Embryonic facial prominence (tissue), 1 donor: ENCODE measurements around the gene SCGB1C2.

Experiments used
- DNase-seq: peaks from one replicate; pipeline ENCODE4 v3.0.0-alpha.2; 2016; ENCODE audit errors: extremely low spot score

SCGB1C2 gene

GRCh38 chr17:171871-172270, 34.5 kb downstream of the SCGB1C2 start:
- DNase-seq: no peak

- no peak for DNase-seq
These were observed 35.0 kb downstream of the SCGB1C2 start for GRCh38 chr17:172401-172800.

DNA sequence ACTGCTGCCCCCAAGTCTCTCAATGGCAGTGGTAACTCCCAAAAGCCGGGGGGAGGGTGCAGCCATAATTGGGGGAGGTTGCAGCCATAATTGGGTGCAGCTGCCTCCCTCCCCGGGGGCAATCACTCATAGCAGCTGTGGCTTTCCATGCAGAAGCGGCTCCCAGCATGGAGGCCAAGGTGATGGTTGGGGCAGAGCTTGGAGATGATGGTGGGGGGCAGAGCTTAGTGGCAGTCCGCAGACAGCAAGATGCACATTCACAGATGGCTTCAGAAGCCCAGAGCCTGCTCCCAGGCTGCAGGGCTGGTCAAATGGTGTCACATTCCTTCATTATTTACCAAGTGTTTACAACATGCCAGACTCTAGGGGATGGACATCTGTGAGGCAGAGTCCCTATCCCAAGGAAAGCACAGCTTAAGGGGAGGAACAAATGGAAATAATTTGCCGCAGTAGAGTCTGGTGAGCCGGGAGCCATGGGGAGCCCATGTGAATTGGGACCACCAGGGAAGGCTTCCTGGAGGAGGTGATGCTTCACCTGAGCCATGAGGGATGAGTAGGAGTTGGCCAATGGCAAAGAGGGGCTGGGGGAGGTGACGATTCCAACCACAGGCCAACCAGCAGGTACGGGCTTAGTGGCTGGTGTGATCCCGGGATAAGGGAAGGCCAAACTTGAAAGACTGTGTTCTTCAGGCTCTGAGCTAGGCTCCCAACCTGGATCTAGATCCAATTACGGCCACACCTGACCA, 36.0 kb downstream of the SCGB1C2 start:
- no peak for DNase-seq

GRCh38 chr17:177155-177554, 39.8 kb downstream of the SCGB1C2 start:
- DNase-seq: no peak

- DNase-seq: no peak
These were observed 40.4 kb downstream of the SCGB1C2 start for GRCh38 chr17:177762-178161.

GRCh38 chr17:178292-179065, 41.1 kb downstream of the SCGB1C2 start:
- DNase-seq: no peak

DNA sequence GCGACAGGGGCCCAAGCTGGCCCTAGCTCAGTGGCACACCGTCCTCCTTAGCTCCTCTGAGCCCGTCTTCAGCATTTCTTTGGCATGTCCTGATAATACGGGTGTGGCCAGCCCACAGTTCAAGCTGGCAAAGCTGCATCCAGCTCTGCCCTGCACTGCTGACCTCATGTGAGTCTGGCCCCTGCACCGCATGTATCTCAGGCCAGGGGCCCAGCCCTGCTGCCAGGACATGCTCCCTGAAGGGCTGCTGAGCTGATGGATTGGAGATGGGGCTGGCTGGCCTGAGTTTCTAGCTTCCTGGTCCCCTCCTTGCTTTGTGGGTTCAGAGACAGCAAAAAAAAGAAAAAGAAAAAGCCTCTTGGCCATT, 41.7 kb downstream of the SCGB1C2 start:
- no peak for DNase-seq

DNA sequence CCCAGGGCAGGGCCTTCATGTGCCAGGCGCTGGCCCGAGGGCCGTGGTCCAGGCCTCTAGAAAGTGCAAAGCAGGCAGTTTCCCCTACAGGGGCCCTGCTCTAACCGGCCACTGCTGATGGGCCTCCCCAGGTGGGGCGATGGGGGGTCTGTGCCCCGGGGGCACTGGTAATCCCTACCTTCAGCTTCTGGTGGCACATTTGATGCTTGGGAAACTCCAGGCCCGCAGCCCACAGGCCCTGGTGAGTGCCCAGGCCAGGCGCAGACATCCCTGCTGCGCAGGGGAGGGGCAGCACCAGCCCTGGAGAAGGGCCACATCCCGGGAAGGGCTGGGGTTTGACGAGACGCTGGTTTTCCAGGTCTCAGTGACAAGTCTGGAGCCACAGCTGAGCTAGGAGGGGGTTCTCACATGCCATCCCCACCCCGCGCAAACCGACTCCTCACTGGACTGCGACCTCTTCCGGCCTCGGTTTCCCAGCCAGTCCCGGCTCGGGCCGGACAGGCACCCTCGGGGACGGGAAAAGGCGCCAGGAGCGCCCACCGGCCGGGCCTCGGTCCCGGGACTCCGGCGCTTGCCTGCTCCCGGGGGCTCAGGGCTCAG, 42.5 kb downstream of the SCGB1C2 start:
- DNase-seq: no peak

DNA sequence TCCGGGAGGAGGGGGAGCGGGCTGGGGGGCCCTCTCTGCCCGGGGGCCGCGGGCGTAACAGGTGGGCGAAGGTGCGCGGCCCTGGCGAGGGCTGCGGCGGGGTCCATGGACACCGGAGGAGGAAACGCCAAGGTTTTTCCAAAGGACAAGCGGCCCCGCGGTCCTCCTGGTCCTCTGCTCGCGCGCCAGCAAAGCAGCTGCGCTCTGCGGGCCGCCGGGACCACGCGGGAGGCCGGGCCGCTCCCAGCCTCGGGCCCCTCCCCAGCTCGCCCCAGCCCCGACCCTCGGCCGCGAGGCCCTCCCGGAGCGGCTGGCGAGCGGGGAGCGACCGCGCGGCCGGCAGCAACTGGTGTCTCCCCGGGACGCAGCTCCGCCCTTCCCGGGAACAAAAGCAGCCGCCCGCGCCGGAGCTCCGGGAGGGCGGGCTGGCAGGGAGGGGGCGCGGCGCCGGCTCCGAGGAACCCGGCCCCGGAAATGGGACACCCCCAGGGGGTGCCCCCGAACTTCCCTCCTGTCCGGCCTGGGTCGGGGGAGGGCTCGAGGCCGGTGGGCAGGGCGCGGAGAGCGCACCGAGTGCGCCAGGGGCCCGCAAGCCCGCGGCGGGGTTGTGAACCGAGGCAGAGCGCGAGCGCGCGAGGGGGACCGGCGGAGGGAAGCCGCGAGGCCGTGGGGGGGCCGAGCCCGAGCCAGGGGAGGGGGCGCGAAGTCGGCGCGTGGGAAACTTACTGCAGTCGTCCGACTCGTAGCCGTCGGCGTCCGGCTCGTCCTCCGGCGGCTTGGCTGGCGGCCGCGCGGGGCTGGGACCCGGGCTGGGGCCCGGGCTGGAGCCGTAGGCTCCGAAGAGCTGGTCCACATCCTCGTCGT, 43.2 kb downstream of the SCGB1C2 start:
- DNase-seq: no peak

DNA sequence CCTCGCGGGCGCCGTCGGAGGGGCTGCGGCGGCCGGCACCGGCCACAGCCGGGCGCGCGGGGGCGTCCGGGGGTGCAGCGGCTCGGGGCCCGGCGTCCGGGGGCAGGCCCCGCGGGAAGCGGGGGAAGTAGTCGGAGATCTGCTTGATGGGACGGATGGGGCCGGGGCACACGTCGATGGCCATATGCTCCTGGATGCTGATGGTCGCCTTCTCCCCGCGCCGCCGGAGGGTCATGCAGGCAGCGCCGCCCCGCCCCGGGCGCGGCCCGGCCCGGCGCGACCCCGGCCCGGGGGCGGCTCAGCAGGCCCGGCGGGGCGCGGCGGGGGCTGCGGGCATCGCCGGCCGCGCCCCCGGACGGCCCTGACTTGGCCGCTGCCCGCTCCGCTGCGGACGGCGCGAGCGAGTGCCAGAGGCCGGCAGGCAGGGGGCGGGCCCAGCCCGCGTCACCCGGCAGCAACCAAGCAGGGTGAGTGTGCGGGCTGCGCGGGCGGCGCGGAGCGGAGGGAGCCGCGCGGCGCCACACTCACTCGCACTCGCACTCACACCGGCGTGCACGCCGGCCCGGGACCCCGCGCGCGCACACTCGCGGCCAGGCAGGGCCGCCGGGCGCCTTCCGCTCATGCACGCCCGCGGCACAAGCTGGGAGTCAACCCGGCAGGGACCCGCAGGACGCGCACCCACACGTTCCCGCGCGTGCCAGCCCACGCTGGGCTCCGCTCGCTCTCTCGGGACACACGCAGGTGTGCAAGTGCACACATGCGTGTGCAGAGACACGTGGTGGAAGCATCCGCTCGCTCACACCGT, 44.1 kb downstream of the SCGB1C2 start, which contains the start of gene DOC2B:
TSS of gene DOC2B (minus strand) at position 406 of the 805 bp plus-strand sequence. CDS start at position 235, 171 bp downstream.
- DNase-seq: no peak

DNA sequence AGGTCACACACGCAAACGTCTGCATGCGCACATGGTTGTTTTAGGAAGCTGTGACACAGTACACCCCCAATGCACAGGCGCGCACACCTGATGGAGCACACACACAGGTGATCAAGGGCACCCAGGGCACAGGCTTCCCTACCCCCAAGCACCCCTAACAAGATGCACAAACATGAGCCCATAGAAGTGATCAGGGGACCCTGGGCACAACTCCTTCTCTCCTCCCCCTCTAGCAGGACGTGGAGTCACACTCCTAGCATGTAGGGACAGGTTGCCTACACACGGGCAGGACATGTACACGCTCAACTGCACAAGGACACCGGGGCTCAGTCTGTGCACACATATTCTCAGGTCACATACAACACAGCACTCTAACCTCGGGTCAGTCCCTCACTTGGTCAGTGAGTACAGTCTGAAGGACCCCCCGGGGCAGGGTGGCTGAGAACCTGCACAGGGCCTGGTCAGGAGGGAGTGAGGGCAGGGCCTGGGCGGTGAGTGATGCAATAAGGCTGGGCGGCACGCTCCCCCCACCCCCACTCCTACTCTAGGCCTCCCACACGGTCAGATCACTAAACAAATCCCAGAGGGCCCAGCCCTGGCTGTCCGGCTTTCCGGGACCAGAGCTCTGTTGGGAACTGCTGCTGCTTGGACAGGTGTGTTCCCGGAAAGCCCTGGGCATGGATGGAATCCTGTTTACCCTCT, 44.8 kb downstream of the SCGB1C2 start:
- DNase-seq: no peak

DNA sequence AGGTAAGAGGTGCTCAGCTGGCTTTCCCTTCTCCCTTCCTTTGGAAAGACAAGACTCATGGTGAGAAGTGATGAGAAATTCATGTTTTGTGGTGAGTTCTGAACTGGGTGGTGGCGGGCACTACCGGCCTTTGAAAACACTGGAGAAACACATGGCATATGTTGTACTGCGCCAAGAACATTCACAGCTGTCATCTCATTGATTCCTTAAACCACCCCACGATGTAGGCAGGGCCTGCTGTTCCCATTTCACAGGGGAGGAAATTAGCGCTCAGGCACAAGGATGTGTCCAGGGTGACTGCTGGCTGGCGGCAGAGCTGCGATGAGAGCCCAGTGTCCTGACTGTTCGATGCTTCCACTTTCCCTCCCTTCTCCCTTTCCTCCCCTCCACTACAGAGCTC, 45.7 kb downstream of the SCGB1C2 start:
- no peak for DNase-seq

GRCh38 chr17:185445-186138, 48.2 kb downstream of the SCGB1C2 start:
- no peak for DNase-seq

DNA sequence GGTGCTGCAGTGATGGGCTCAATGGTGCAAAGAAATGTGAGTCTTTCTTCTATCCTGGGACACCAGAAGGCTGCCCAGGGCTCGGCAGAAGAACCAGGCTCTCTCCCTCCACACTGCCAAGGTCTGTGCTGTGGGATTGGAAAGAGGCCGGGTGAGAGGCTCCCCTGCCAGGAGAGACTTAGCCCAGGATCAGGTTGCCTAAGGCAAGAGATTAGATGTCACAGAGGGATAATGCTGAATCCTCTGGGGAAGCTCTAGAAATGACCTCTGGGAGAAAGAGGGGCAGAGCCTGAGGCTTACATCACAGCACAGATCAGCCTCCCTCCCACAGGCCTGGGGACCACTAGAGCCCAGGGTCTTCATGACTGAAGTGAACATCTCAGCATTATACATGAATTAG, 49.8 kb downstream of the SCGB1C2 start:
- DNase-seq: no peak
